ENCODE data around the gene SPOCD1. TPM values are rescaled to one million over a fixed set of nuclear protein-coding genes. Genes with fewer than 3 reads are reported as not detected.

Gene SPOCD1
- total RNA-seq, 1 experiment from 2014 or later = 0.54 TPM

- peak; percentile 54; the same call in 1 of the 2 replicates for ATAC-seq
- intact Hi-C loops (cut with micrococcal nuclease; ENCODE audit: unreplicated experiment) = no loop called here
- CTCF ChIA-PET = no interaction called here
These were observed 14.2 kb upstream of the SPOCD1 start for GRCh38 chr1:31830065-31830464.

GRCh38 chr1:31828926-31829690 is 13.3 kb upstream of the SPOCD1 start:
- in situ Hi-C loops (cut with HindIII; ENCODE audit: low pct_unique_long_range_greater_than_20kb, low sequenced_read_pairs) (no loop called here), intact Hi-C loops (cut with micrococcal nuclease; ENCODE audit: unreplicated experiment) (no loop called here)
- no peak overlapping the region for H3K4me3 ChIP-seq (ENCODE audit: low read depth in 2 of 2, low read length in 2 of 2)
- TF ChIP-seq CTCF (IDR thresholded peaks at IDR 0.05) (no peak), REST (IDR thresholded peaks at IDR 0.05; ENCODE audit: insufficient read depth in 1 of 2, low read depth in 2 of 2, low read length in 1 of 2) (no peak), SIN3A (IDR thresholded peaks at IDR 0.05; ENCODE audit: borderline replicate concordance, insufficient read depth, low read depth, low read length) (no peak), TCF7L2 (IDR thresholded peaks at IDR 0.05; ENCODE audit: low read depth, low read length) (no peak), POLR2AphosphoS5 (IDR thresholded peaks at IDR 0.05; ENCODE audit: low read depth, low read length) (no peak)
- ChIA-PET POLR2A (interaction anchor here (0.6 kb wide), 1 partner anchor 136 kb away, joined by 8 read pairs; no protein-coding TSS in a partner anchor), CTCF (no interaction called here)
- H3K27ac ChIP-seq (ENCODE audit: low read length) = no peak overlapping the region
- no TSS peak for BruUV-seq (replicated peaks)
- H3K9me3 ChIP-seq (ENCODE audit: control insufficient read depth, insufficient read depth, low read depth, low read length) = no peaks in the 10 kb centered on the region
- H3K36me3 ChIP-seq (ENCODE audit: control insufficient read depth, insufficient read depth, low read length) = no peaks in the 10 kb centered on the region
- no peaks in the 10 kb centered on the region for H3K27me3 ChIP-seq (ENCODE audit: control insufficient read depth, insufficient read depth, low read length)
- no peak for ATAC-seq
- no peak for DNase-seq (ENCODE audit: low read depth, low spot score)
- no peaks in the 10 kb centered on the region for H3K4me1 ChIP-seq (ENCODE audit: control insufficient read depth, insufficient read depth, low read length)

More at GRCh38 chr1:31830065-31830464, 14.2 kb upstream of the SPOCD1 start:
- no peak for DNase-seq (ENCODE audit: low read depth, low spot score)
- Histone ChIP-seq H3K4me3 (ENCODE audit: low read depth in 2 of 2, low read length in 2 of 2) (no peak overlapping the region), H3K36me3 (ENCODE audit: control insufficient read depth, insufficient read depth, low read length) (no peaks in the 10 kb centered on the region), H3K27ac (ENCODE audit: low read length) (no peak overlapping the region), H3K4me1 (ENCODE audit: control insufficient read depth, insufficient read depth, low read length) (no peaks in the 10 kb centered on the region), H3K27me3 (ENCODE audit: control insufficient read depth, insufficient read depth, low read length) (no peaks in the 10 kb centered on the region), H3K9me3 (ENCODE audit: control insufficient read depth, insufficient read depth, low read depth, low read length) (no peaks in the 10 kb centered on the region)
- BruUV-seq (replicated peaks) = no TSS peak
- TF ChIP-seq CTCF (IDR thresholded peaks at IDR 0.05) (no peak), TCF7L2 (IDR thresholded peaks at IDR 0.05; ENCODE audit: low read depth, low read length) (no peak)
- in situ Hi-C loops (cut with HindIII; ENCODE audit: low pct_unique_long_range_greater_than_20kb, low sequenced_read_pairs) = no loop called here
- POLR2A ChIA-PET = no interaction called here

Data from Panc1 (cell line).